GM12874 (cell line): Measurements from ENCODE around the gene DPP10.

Experiments
- TF ChIP-seq, protein P1 (sequence below): IDR thresholded peaks from 2 replicates; pipeline ENCODE4 v1.5.1; 2011; ENCODE audit warnings: low read depth, mild to moderate bottlenecking, control low read depth, low read length, moderate library complexity; ENCODE audit not compliant: insufficient read depth

The DPP10 gene

DNA sequence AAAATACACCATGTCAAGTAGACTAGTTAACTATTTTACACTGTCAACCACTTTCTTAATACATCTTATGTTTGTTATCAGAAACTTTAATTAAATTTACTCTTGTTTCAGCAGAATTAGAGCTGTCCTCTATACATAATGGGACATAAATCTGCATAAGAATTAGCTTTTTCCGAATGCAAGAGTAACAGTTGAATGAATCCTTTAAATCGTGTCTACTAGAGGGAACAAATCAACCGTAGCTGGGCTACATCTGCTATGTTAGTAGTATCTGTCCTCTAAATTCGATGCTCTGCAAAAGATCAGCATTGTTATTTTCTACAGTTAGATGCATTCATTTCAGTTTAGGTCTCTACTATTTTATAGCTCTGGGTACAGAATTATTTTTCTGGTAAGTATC lies 1090.6 kb downstream of the DPP10 start:
- TF ChIP-seq, protein P1, sequence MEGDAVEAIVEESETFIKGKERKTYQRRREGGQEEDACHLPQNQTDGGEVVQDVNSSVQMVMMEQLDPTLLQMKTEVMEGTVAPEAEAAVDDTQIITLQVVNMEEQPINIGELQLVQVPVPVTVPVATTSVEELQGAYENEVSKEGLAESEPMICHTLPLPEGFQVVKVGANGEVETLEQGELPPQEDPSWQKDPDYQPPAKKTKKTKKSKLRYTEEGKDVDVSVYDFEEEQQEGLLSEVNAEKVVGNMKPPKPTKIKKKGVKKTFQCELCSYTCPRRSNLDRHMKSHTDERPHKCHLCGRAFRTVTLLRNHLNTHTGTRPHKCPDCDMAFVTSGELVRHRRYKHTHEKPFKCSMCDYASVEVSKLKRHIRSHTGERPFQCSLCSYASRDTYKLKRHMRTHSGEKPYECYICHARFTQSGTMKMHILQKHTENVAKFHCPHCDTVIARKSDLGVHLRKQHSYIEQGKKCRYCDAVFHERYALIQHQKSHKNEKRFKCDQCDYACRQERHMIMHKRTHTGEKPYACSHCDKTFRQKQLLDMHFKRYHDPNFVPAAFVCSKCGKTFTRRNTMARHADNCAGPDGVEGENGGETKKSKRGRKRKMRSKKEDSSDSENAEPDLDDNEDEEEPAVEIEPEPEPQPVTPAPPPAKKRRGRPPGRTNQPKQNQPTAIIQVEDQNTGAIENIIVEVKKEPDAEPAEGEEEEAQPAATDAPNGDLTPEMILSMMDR: no peak

DNA sequence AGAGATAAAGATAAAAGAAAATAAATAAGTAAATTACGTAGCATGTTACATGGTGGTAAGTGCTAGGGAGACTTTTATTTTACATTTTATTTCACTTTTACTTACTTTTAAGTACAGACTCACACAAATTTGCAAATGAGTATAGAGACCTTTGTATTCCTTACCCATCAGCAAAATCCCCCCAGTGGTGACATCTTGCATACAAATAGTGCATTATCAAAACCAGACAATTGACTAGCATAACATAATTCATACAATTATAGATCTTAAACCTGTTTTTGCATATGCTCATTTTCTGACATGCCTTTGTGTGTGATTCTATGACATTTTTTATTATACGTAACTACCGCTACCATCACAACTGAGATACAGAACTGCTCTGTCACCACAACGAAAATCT lies 1099.4 kb downstream of the DPP10 start:
- TF ChIP-seq, protein P1: no peak

DNA sequence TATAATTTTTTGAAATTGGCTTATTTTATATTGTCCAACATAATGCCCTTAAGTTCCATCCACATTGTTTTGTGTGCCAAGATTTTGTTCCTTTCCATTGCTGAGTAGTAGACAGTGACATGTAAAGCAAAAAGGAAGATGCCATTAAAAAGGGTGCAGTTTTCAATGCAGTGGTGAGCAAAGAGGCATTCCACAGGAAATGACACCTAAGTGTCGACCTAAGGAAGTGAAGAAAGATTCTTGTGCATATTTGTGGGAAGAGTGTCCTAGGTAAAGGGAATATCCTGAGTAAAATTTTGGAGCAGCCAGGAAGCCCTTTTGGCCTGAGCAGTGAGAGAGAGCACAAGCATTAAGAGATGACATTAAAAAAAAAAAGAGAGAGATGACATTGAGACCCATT lies 1099.9 kb downstream of the DPP10 start:
- TF ChIP-seq, protein P1: no peak

DNA sequence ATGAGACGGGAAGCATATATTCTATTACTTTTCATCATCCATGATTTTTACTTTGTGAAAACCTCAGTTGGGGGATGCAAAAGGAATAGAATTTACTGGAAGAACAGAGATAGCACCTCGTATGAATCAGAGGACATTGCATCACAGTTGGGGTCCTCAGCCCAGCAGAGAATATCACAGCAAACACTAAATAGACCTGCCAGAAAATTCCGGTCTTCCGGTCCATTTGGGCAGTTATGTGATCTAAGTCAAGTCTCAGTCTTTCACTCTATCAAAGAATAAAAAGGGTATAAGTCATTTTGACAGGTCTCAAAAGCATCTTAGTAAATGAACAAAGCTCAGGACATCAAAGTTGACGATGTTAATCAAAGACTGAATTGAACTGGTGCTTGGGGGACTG lies 1100.6 kb downstream of the DPP10 start:
- TF ChIP-seq, protein P1: no peak

DNA sequence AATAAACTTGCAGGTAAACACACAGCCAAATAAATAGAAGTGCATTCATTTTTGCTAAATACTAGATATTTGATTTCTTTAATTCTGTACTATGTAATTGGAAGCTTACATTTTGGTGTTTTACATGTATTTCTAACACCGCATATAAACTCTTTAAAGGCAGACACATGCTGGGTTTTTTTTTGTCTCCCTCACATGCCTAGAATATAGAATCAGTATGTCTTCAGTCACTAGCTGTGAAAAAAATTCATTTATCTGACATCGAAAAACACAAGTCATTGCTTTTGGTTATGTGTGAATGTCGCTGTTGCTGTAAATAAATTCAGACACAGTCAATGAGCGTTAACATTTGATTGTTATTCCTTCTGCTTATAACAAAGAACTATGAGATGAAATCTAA lies 1101.0 kb downstream of the DPP10 start:
- TF ChIP-seq, protein P1: no peak

DNA sequence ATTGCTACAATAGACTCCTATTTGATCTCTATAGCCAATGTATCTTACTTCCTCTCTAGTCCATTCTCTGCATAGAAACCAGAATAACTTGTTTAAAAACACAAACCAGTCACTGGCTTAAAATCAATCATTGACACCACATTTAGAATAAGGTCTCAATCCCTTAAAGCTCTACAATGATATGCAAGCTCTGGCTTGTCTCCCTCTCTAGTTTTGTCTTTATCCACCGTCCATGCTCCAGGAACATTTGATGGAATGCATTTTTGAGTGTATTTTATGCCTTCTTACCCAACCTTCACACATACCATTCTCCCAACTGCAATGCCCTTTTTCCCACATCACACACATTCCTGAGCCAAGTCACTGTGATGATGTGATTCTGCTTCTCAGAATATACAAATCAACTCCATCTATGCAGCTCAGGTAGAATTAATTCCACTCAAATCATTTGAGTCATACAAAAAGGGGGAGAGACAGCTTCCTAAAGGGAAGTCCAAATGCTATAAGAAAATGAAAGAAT lies 1107.2 kb downstream of the DPP10 start:
- TF ChIP-seq, protein P1: no peak

DNA sequence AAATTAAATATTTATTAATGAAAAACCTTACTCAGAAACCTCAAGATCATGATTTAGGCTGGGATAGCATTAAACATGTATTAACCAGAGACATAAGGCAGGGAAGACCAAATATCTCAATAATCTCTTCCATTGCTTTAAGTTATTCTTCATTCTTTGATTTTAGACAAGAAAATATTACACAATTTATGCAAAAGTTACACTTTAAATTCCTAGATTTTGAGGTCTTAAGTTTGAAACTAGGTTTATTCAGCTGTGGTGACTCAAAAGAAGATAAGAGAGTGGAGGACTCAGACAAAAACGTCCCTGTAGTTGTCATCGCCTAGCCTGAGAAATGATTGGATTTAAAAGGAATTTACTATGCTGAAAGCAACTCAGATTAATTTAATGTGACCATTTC lies 1110.3 kb downstream of the DPP10 start:
- TF ChIP-seq, protein P1: no peak
